K562 (cell line): ENCODE data around the gene SPATA33. TPM values are rescaled to one million over a fixed set of nuclear protein-coding genes. Genes with fewer than 3 reads are reported as not detected.

Experiments
- EGR1 ChIP-seq: fragments of 450-650 bp; conservative IDR thresholded peaks from 2 replicates; pipeline ENCODE4 v1.6.1; 2017; ENCODE audit warnings: mild to moderate bottlenecking
- ESRRA ChIP-seq: fragments of 450-650 bp; IDR thresholded peaks from 2 replicates; pipeline ENCODE4 v1.6.1; 2014; ENCODE audit warnings: low read depth, mild to moderate bottlenecking, moderate library complexity, borderline replicate concordance
- GATA2 ChIP-seq: sonication (generic); formaldehyde crosslinking; IDR thresholded peaks from 2 replicates; pipeline ENCODE4 v1.4.0; 2020; ENCODE audit warnings: mild to moderate bottlenecking, missing genetic modification reagents
- HBP1 ChIP-seq: fragments of 450-650 bp; formaldehyde crosslinking; IDR thresholded peaks from 2 replicates; pipeline ENCODE4 v1.4.0; 2022; ENCODE audit warnings: missing genetic modification characterization
- HOMEZ ChIP-seq: fragments of 250-450 bp; sonication (Bioruptor Pico); IDR thresholded peaks from 2 replicates; pipeline ENCODE4 v1.4.0; 2020; ENCODE audit warnings: mild to moderate bottlenecking, moderate library complexity
- JUN ChIP-seq, 2 experiments: sonication (generic) in 1 of 2; formaldehyde crosslinking in 1 of 2; IDR thresholded peaks; 2 replicates each; pipeline versions ENCODE4 v1.6.1 to v1.8.0; 2012 to 2022; ENCODE audit warnings: borderline replicate concordance in 2 of 2, mild to moderate bottlenecking in 2 of 2, improper control_type of control experiment in 1 of 2, low read depth in 1 of 2, low read length in 1 of 2, missing genetic modification reagents in 1 of 2
- KLF13 ChIP-seq: fragments of 450-650 bp; IDR thresholded peaks from 2 replicates; pipeline ENCODE4 v1.6.1; 2016; ENCODE audit warnings: missing genetic modification characterization, low read depth, mild to moderate bottlenecking, missing compliant biosample characterization, moderate library complexity, borderline replicate concordance
- NEUROD1 ChIP-seq: fragments of 150-350 bp; IDR thresholded peaks from 2 replicates; pipeline ENCODE4 v1.6.1; 2014; ENCODE audit warnings: borderline replicate concordance, low read length, low read depth; ENCODE audit not compliant: partially characterized antibody
- SMARCB1 ChIP-seq: IDR thresholded peaks from 2 replicates; pipeline ENCODE4 v1.6.1; 2011; ENCODE audit warnings: improper control_type of control experiment, low read depth; ENCODE audit not compliant: insufficient read length
- ZNF212 ChIP-seq: fragments of 450-650 bp; formaldehyde crosslinking; IDR thresholded peaks from 2 replicates; pipeline ENCODE4 v1.4.0; 2020; ENCODE audit warnings: mild to moderate bottlenecking
- ZNF408 ChIP-seq: fragments of 250-450 bp; sonication (Bioruptor Pico); IDR thresholded peaks from 2 replicates; pipeline ENCODE4 v1.4.0; 2020; ENCODE audit warnings: low read depth, mild to moderate bottlenecking, moderate library complexity
- polyA plus RNA-seq, 8 experiments: library from polyadenylated mRNA; depleted of rRNA in 4 of 8; stranded (reverse) in 5 of 8; unstranded in 3 of 8; fragments of >200 nt; fragmentation: Nextera tagmentation in 2 of 8; fragmentation: Illumina TruSeq in 1 of 8; extraction: Ambion mirVana in 2 of 8; extraction: Trizol in 1 of 8; gene quantifications; 2 replicates each; pipeline versions ENCODE4 v1.2.1 to v1.2.3, GENCODE V29; 2011 to 2014; ENCODE audit warnings: inconsistent platforms in 1 of 8, missing spikeins in 1 of 8
- total RNA-seq, 7 experiments: library from RNA; depleted of rRNA in 6 of 7; stranded (reverse); fragments of >200 nt in 6 of 7; fragmentation: Illumina TruSeq in 2 of 7; extraction: Trizol in 2 of 7; gene quantifications; 2 replicates each; pipeline versions ENCODE4 v1.2.1 to v1.2.3, GENCODE V29; 2011 to 2021; ENCODE audit warnings: low replicate concordance in 1 of 7
- TF ChIP-seq, protein P1 (sequence below): fragments of 450-650 bp; IDR thresholded peaks from 2 replicates; pipeline ENCODE4 v1.6.1; 2016; ENCODE audit warnings: low read depth

SPATA33 gene
- total and polyA plus RNA-seq, 9 of the 15 experiments (the other 6 are each of a cell fraction or from before 2014, with no cell fraction given): 4.0 to 20.0 (median 11.8) TPM

GRCh38 chr16:89686520-89687091 is 29.0 kb downstream of the SPATA33 start, which contains the start of gene CDK10 (continued):
- TF ChIP-seq, protein P1, sequence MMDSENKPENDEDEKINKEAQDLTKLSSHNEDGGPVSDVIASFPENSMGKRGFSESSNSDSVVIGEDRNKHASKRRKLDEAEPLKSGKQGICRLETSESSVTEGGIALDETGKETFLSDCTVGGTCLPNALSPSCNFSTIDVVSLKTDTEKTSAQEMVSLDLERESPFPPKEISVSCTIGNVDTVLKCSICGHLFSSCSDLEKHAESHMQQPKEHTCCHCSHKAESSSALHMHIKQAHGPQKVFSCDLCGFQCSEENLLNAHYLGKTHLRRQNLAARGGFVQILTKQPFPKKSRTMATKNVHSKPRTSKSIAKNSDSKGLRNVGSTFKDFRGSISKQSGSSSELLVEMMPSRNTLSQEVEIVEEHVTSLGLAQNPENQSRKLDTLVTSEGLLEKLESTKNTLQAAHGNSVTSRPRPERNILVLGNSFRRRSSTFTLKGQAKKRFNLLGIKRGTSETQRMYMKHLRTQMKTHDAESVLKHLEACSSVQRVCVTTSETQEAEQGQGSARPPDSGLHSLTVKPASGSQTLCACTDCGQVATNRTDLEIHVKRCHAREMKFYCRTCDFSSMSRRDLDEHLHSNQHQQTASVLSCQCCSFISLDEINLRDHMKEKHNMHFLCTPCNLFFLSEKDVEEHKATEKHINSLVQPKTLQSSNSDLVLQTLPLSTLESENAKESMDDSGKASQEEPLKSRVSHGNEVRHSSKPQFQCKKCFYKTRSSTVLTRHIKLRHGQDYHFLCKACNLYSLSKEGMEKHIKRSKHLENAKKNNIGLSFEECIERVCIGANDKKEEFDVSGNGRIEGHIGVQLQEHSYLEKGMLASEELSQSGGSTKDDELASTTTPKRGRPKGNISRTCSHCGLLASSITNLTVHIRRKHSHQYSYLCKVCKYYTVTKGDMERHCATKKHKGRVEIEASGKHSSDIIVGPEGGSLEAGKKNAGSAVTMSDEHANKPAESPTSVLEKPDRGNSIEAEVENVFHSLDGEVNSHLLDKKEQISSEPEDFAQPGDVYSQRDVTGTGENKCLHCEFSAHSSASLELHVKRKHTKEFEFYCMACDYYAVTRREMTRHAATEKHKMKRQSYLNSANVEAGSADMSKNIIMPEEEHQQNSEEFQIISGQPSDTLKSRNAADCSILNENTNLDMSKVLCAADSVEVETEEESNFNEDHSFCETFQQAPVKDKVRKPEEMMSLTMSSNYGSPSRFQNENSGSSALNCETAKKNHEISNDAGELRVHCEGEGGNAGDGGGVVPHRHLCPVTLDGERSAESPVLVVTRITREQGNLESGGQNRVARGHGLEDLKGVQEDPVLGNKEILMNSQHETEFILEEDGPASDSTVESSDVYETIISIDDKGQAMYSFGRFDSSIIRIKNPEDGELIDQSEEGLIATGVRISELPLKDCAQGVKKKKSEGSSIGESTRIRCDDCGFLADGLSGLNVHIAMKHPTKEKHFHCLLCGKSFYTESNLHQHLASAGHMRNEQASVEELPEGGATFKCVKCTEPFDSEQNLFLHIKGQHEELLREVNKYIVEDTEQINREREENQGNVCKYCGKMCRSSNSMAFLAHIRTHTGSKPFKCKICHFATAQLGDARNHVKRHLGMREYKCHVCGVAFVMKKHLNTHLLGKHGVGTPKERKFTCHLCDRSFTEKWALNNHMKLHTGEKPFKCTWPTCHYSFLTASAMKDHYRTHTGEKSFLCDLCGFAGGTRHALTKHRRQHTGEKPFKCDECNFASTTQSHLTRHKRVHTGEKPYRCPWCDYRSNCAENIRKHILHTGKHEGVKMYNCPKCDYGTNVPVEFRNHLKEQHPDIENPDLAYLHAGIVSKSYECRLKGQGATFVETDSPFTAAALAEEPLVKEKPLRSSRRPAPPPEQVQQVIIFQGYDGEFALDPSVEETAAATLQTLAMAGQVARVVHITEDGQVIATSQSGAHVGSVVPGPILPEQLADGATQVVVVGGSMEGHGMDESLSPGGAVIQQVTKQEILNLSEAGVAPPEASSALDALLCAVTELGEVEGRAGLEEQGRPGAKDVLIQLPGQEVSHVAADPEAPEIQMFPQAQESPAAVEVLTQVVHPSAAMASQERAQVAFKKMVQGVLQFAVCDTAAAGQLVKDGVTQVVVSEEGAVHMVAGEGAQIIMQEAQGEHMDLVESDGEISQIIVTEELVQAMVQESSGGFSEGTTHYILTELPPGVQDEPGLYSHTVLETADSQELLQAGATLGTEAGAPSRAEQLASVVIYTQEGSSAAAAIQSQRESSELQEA: no peak
- TF ChIP-seq GATA2: no peak
- no peak for TF ChIP-seq ESRRA
- TF ChIP-seq NEUROD1: peak; percentile 54
- peak; percentile 74 for TF ChIP-seq EGR1
- no peak for TF ChIP-seq HBP1 (CRISPR knock-in tag)
- TF ChIP-seq HOMEZ (CRISPR knock-in tag): no peak
- TF ChIP-seq JUN (IDR thresholded peaks at IDR 0.05; ENCODE audit: borderline replicate concordance, low read depth, low read length): no peak
- 0 out of 2 replicates have a peak, but pooled peaks have one; percentile 49 for TF ChIP-seq JUN (CRISPR knock-in tag; IDR thresholded peaks at IDR 0.05; ENCODE audit: borderline replicate concordance)
- TF ChIP-seq ZNF408 (CRISPR knock-in tag): no peak
- no peak; the same call in 1 of the 2 replicates for TF ChIP-seq KLF13 (tag)
- TF ChIP-seq ZNF212 (CRISPR knock-in tag): no peak
- TF ChIP-seq SMARCB1: no peak
